ENCODE data around the gene WDR46. TPM values are rescaled to one million over a fixed set of nuclear protein-coding genes. Genes with fewer than 3 reads are reported as not detected.

Gene WDR46
- total and polyA plus RNA-seq, 10 of the 15 experiments (the other 5 are each of a cell fraction or from before 2014, with no cell fraction given), result 10.1 to 147 (median 86.0) TPM

DNA sequence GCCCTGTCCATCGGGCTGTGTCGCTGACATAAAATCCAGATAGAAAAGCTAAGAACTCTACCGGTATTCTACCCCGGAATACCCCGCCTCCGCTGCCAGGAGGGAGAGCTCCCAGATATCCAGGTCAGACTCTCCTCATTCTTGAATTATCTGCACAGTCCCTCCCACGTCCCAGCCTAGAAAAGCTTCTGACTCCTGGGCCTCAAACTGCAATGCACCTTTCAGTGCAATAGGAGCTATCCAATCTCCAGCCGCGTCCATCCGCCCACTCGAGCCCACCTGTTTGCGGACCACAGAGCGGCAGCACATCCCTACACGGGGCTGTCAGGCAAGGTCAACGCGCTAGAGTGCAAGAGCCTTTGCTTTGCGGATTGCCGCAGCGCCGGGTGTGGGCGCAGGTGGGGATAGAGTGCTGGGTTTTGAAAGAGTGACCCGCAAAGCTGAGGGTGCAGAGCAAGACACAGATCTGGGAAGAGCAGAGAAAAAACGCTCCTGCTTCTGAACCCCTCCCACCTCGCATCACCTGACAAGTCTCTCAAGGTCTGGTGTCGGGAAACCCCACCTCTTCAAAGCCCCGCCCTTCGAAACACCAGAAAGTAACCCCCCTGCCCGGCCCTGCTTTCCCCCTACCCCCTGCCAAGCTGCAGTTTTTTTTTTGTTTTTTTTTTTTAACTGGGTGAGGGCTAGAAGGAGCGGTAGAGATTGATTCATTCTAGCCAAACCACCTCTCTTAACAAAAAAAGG lies 23.5 kb upstream of the WDR46 start (continued):
- TF ChIP-seq, protein P1, sequence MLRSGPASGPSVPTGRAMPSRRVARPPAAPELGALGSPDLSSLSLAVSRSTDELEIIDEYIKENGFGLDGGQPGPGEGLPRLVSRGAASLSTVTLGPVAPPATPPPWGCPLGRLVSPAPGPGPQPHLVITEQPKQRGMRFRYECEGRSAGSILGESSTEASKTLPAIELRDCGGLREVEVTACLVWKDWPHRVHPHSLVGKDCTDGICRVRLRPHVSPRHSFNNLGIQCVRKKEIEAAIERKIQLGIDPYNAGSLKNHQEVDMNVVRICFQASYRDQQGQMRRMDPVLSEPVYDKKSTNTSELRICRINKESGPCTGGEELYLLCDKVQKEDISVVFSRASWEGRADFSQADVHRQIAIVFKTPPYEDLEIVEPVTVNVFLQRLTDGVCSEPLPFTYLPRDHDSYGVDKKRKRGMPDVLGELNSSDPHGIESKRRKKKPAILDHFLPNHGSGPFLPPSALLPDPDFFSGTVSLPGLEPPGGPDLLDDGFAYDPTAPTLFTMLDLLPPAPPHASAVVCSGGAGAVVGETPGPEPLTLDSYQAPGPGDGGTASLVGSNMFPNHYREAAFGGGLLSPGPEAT (IDR thresholded peaks at IDR 0.05; ENCODE audit: low read depth), result peak; percentile 33; the same call in 1 of the 2 replicates
- TF ChIP-seq NKRF (conservative IDR thresholded peaks at IDR 0.05), result peak; percentile 79
- TF ChIP-seq, protein P2, sequence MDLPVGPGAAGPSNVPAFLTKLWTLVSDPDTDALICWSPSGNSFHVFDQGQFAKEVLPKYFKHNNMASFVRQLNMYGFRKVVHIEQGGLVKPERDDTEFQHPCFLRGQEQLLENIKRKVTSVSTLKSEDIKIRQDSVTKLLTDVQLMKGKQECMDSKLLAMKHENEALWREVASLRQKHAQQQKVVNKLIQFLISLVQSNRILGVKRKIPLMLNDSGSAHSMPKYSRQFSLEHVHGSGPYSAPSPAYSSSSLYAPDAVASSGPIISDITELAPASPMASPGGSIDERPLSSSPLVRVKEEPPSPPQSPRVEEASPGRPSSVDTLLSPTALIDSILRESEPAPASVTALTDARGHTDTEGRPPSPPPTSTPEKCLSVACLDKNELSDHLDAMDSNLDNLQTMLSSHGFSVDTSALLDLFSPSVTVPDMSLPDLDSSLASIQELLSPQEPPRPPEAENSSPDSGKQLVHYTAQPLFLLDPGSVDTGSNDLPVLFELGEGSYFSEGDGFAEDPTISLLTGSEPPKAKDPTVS (IDR thresholded peaks at IDR 0.05; ENCODE audit: low read depth, low read length), result no peak
- peak; percentile 78 for TF ChIP-seq PKNOX1 (IDR thresholded peaks at IDR 0.05)
- no peak for TF ChIP-seq ZNF24 (IDR thresholded peaks at IDR 0.05)
- TF ChIP-seq, protein P3, sequence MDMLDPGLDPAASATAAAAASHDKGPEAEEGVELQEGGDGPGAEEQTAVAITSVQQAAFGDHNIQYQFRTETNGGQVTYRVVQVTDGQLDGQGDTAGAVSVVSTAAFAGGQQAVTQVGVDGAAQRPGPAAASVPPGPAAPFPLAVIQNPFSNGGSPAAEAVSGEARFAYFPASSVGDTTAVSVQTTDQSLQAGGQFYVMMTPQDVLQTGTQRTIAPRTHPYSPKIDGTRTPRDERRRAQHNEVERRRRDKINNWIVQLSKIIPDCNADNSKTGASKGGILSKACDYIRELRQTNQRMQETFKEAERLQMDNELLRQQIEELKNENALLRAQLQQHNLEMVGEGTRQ (IDR thresholded peaks at IDR 0.05; ENCODE audit: borderline replicate concordance, low read depth, low read length), result peak; percentile 54
- TF ChIP-seq, protein P4, sequence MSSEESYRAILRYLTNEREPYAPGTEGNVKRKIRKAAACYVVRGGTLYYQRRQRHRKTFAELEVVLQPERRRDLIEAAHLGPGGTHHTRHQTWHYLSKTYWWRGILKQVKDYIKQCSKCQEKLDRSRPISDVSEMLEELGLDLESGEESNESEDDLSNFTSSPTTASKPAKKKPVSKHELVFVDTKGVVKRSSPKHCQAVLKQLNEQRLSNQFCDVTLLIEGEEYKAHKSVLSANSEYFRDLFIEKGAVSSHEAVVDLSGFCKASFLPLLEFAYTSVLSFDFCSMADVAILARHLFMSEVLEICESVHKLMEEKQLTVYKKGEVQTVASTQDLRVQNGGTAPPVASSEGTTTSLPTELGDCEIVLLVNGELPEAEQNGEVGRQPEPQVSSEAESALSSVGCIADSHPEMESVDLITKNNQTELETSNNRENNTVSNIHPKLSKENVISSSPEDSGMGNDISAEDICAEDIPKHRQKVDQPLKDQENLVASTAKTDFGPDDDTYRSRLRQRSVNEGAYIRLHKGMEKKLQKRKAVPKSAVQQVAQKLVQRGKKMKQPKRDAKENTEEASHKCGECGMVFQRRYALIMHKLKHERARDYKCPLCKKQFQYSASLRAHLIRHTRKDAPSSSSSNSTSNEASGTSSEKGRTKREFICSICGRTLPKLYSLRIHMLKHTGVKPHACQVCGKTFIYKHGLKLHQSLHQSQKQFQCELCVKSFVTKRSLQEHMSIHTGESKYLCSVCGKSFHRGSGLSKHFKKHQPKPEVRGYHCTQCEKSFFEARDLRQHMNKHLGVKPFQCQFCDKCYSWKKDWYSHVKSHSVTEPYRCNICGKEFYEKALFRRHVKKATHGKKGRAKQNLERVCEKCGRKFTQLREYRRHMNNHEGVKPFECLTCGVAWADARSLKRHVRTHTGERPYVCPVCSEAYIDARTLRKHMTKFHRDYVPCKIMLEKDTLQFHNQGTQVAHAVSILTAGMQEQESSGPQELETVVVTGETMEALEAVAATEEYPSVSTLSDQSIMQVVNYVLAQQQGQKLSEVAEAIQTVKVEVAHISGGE (CRISPR knock-in tag; IDR thresholded peaks at IDR 0.05), result no peak
- TF ChIP-seq ZNF384 (IDR thresholded peaks at IDR 0.05; ENCODE audit: borderline replicate concordance, low read depth, low read length), result peak; percentile 82

Measured in GM12878 (cell line).